GM20431 (cell line): ENCODE results near the gene CYLC2.

Experiments used
- in situ Hi-C: fragments of 300-500 bp; cut with MseI, MboI; formaldehyde crosslinking; loops from one replicate; pipeline ENCODE4 v1.15.0; 2020; ENCODE audit warnings: low sequenced_read_pairs; ENCODE audit not compliant: unreplicated experiment

Gene CYLC2

GRCh38 chr9:102995033-102995432 lies at the start of gene CYLC2:
Gene CYLC2, plus strand, starts transcription at chr9:102995333. Its CDS starts 48 bp downstream, at chr9:102995381.
- in situ Hi-C loops: no loop called here

GRCh38 chr9:102950346-102950745 lies 44.8 kb upstream of the CYLC2 start:
- in situ Hi-C loops: no loop called here

GRCh38 chr9:102966999-102967398 lies 28.1 kb upstream of the CYLC2 start:
- in situ Hi-C loops: no loop called here

GRCh38 chr9:102967979-102968378 lies 27.2 kb upstream of the CYLC2 start:
- in situ Hi-C loops: no loop called here

- in situ Hi-C loops: no loop called here
These were observed 22.4 kb upstream of the CYLC2 start for GRCh38 chr9:102972780-102973179.

- in situ Hi-C loops: no loop called here
These were observed 20.6 kb upstream of the CYLC2 start for GRCh38 chr9:102974530-102974929.

- in situ Hi-C loops: no loop called here
These were observed 19.9 kb upstream of the CYLC2 start for GRCh38 chr9:102975251-102975650.

GRCh38 chr9:102985162-102985895 lies 9.8 kb upstream of the CYLC2 start:
- in situ Hi-C loops: no loop called here

GRCh38 chr9:102986425-102986824 lies 8.7 kb upstream of the CYLC2 start:
- in situ Hi-C loops: no loop called here

- in situ Hi-C loops: no loop called here
These were observed 8.6 kb downstream of the CYLC2 start for GRCh38 chr9:103003689-103004088.

GRCh38 chr9:103014242-103014641 lies 19.1 kb downstream of the CYLC2 start:
- in situ Hi-C loops: no loop called here

GRCh38 chr9:103025796-103026195 lies 30.7 kb downstream of the CYLC2 start:
- in situ Hi-C loops: no loop called here

- in situ Hi-C loops: no loop called here
These were observed 42.7 kb downstream of the CYLC2 start for GRCh38 chr9:103037508-103038477.

- in situ Hi-C loops: no loop called here
These were observed 46.8 kb downstream of the CYLC2 start for GRCh38 chr9:103041961-103042360.
